ENCODE data around the gene CLEC11A.
"Not testable (repeated sequence)": the region's sequence is repeated elsewhere in the genome, so short reads cannot be mapped to it uniquely, and the experiment has no call there.

CLEC11A gene

DNA sequence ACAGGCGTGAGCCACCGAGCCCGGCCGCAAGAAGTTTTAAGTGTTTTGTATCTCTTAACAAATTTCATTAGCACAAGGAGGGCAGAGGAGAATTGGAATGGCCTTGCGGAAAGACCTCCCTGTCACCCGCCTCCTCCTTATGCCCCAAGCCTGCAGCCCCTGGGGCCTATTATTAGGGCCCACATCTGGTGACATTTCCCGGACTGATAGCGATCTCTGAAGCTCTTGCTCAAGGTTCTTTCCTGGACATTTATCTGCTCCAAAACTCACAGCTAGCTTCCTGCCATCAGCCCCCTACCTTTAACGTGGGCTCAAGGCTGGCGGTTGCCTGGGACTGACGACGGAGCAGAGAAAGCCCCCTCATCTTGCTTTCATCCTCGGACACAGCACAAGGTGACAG lies 40.4 kb downstream of the CLEC11A start:
- DNase-seq: not testable (repeated sequence)

DNA sequence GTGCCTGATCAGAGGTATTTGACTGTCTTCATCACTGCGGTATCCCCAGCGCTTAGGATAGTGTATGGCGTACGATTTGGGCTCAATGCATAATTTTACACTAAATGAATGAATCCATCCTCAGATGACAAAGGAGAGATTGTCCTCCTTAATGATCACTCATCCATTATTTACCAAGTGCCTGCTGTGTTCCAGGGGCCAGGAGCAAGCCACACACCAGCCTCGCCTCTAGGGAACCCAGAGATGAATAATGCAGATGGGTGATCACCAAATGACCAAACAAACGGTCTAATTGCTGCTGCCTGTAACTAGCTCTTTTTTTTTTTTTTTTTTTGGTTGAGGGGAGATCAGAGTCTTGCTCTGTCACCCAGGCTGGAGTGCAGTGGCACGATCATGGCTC lies 41.2 kb downstream of the CLEC11A start:
- no peak for DNase-seq

DNA sequence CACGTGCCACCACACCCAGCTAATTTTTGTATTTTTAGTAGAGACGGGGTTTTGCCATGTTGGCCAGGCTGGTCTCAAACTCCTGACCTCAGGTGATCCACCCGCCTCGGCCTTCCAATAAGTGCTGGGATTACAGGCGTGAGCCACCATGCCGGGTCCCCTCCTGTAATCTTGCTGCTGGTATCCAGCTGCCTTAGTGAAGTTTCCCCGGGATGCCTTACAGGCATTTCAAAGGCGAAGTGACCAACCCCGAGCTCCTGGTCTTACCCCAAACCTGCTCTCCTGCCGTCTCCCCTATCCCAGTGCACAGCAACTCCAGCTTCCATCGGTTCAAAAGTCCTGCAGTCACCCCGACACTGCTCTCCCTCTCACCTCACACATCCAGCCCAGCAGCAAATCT lies 43.6 kb downstream of the CLEC11A start:
- DNase-seq: not testable (repeated sequence)

DNA sequence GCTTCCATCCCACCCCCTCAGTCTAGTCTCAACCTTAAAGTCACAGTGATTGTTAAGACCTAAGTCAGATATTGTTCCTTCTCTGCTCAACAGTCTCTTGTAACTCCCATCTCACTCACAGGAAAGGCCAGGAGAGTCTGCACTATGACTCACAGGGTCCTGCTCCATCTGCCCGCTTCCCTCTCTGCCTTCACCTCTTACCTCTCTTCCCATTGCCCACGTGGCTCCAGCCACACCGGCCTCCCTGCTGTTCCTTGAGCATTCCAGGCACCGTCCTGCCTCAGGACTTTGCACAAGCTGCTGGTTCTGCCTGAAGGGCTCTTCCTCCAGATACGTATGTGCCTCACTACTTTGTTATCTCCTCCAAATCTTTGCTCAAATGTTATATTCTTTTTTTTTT lies 44.1 kb downstream of the CLEC11A start:
- DNase-seq: not testable (repeated sequence)

DNA sequence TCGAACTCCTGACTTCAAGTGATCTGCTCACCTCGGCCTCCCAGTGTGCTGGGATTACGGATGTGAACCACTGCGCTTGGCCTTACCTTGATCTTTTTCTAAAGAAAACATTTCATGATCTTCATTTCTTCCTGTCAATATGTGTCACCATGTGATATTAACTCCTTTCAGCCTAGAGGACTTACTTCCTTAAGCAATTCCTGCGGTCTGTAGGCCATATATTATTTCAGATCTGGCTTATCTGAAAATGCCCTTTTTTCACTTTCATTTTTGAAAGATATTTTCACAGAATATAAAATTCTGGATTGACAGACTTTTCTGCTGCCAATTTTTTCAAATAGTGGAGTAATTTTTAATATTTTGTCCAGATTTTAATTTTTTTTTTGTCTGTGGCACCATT lies 45.1 kb downstream of the CLEC11A start:
- no peak for DNase-seq

DNA sequence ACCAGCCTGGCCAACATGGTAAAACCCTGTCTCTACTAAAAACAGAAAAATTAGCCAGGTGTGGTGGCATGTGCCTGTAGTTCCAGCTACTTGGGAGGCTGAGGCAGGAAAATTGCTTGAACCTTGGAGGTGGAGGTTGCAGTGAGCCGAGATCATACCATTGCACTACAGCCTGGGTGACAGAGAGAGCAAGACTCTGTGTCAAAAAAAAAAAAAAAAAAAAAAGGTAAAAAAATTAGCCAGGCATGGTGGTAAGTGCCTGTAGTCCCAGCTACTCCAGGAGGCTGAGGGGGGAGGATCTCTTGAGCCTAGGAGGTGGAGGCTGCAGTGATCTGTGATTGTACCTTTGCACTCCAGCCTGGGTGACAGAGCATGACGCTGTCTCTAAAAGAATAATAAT lies 47.0 kb downstream of the CLEC11A start, which contains the start of gene GPR32:
TSS of gene GPR32 (plus strand) at position 301 of the 400 bp plus-strand sequence. CDS start 137 bp downstream, outside the sequence.
- DNase-seq: not testable (repeated sequence)

DNA sequence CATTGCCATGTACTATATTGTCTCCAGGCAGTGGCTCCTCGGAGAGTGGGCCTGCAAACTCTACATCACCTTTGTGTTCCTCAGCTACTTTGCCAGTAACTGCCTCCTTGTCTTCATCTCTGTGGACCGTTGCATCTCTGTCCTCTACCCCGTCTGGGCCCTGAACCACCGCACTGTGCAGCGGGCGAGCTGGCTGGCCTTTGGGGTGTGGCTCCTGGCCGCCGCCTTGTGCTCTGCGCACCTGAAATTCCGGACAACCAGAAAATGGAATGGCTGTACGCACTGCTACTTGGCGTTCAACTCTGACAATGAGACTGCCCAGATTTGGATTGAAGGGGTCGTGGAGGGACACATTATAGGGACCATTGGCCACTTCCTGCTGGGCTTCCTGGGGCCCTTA lies 47.7 kb downstream of the CLEC11A start:
- DNase-seq: no peak

DNA sequence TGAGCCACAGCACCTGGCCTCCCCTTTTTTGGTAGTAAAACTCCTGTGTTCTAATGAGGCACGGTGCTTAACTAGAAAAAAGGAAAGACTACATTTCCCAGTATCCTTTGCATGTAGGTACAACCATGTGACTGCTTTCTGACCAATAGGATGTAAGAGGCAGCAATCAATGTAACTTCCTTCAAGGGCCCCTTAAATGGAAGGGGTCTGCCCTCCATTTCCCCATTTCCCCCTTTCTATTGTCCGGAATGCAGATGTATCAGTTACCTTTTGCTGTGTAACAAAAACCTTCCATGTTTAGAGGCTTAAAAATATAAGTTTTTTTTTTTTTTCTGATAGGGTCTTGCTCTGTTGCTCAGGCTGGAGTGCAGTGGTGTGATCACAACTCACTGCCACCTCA lies 49.3 kb downstream of the CLEC11A start:
- no peak for DNase-seq

DNA sequence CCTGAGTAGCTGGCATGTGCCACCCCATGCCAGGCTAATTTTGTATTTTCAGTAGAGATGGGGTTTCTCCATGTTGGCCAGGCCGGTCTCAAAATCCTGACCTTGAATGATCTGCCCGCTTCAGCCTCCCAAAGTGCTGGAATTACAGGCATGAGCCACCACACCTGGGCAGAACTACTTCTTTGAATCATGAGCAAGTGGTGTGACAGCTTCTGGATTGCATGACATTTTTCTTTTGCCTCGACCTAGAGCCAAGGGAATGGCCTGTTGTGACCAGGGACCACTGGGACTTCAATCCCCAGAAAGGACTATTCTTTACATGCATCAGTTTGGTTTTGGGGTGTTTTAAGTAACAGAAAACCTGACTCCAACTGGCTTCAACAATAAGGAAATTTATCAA lies 49.7 kb downstream of the CLEC11A start:
- DNase-seq: not testable (repeated sequence)

DNA sequence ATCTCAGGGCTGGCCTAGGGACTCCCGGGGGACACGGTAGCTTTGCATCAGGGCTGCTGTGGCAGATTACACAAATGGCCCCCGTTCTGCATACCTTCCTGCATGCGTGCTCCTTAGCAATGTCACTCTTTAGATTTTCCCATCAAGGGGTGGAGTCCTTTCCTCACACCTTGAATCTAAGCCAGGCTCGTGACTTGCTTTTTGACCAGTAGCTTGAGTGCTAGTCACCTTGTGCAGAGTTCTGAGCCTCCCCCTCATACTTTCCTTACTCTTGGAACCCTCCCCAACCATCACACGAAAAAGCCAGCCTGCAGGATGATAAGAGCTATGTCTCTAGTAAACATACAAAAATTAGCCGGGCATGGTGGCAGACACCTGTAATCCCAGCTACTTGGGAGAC lies 50.3 kb downstream of the CLEC11A start:
- DNase-seq: not testable (repeated sequence)

Measured in NCI-H524 treated with DMSO at 0.1 percent for 48 hours (cell line).